NB4 (cell line): ENCODE data around the gene INTS11.

Experiments
- DNase-seq: peaks from one replicate; pipeline ENCODE4 v3.0.0; 2010; ENCODE audit warnings: low read depth
- H3K4me3 ChIP-seq: one replicate; pipeline ENCODE4 v1.5.1; 2011; ENCODE audit warnings: mild to moderate bottlenecking, low read depth, low read length, moderate library complexity
- CTCF ChIP-seq: IDR thresholded peaks from one replicate; pipeline ENCODE4 v1.5.1; 2012; ENCODE audit warnings: low read depth, low read length
- MYC ChIP-seq: IDR thresholded peaks from 2 replicates; pipeline ENCODE4 v1.6.1; 2011; ENCODE audit warnings: low read depth, low read length
- POLR2A ChIP-seq: IDR thresholded peaks from 2 replicates; pipeline ENCODE4 v1.6.1; 2011; ENCODE audit warnings: mild to moderate bottlenecking; ENCODE audit not compliant: insufficient read length; ENCODE audit errors: extremely low read depth
- TF ChIP-seq, protein P1 (sequence below): IDR thresholded peaks from 2 replicates; pipeline ENCODE4 v1.6.1; 2011; ENCODE audit warnings: low read depth, low read length

Gene INTS11

DNA sequence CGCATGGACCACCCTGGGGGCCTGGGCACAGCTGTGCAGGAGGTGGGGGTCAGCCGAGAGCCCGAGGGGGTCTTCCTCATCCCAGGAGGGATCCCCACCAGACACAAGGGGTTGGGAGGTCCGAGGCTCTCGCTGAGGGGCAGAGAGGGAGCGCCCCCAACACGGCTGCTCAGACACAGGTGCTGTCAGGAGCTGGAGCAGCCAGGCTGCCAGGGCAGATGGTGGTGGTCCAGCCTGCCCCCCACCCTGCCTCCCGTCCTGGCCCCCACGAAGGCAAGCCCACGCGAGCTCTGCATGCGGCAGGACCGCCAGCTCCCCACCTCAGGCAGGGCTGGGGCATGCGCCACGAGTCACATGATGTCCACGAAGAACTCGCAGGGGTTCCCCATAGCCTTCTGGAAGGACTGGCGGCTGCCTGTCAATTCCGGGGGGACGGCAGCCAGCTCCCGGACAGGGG is 11.4 kb upstream of the INTS11 start:
- TF ChIP-seq, protein P1, sequence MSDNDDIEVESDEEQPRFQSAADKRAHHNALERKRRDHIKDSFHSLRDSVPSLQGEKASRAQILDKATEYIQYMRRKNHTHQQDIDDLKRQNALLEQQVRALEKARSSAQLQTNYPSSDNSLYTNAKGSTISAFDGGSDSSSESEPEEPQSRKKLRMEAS: no peak
- no peak for DNase-seq
- no peak overlapping the region for H3K4me3 ChIP-seq

DNA sequence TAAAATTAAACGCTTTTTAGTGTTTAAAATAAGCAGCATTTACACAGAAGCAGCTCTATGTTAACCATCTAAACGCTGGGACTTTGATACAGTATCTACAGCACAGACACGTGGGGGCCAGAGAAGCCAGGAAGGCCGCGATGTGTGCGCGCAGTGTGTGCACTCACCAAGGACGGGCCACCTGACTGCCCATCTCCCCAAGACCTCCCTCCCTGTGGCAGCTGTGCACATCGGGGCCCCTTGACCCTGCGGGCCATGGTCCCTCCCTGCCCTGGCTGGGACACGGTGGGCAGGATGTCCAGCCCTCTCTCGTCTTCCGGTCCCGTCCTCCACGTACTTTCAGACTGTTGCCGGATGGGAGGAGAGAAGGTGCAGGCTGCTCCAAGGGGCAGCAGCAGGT is 10.8 kb upstream of the INTS11 start:
- TF ChIP-seq, protein P1: no peak
- no peak for TF ChIP-seq MYC
- TF ChIP-seq POLR2A: no peak
- TF ChIP-seq CTCF: no peak
- no peak for DNase-seq
- H3K4me3 ChIP-seq: no peak overlapping the region

GRCh38 chr1:1334835-1335234 is 10.4 kb upstream of the INTS11 start:
- peak; percentile 39 for DNase-seq
- TF ChIP-seq MYC (no peak), CTCF (no peak), POLR2A (no peak)
- TF ChIP-seq, protein P1: peak; percentile 86
- H3K4me3 ChIP-seq: no peak overlapping the region

DNA sequence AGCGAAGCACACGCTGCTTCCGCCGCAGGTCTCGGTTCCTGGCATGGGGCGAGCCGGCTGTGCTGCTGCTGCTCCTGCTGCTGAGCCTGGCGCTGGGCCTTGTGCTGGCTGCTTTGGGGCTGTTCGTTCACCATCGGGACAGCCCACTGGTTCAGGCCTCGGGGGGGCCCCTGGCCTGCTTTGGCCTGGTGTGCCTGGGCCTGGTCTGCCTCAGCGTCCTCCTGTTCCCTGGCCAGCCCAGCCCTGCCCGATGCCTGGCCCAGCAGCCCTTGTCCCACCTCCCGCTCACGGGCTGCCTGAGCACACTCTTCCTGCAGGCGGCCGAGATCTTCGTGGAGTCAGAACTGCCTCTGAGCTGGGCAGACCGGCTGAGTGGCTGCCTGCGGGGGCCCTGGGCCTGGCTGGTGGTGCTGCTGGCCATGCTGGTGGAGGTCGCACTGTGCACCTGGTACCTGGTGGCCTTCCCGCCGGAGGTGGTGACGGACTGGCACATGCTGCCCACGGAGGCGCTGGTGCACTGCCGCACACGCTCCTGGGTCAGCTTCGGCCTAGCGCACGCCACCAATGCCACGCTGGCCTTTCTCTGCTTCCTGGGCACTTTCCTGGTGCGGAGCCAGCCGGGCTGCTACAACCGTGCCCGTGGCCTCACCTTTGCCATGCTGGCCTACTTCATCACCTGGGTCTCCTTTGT is 9.2 kb upstream of the INTS11 start:
- no peak for DNase-seq
- TF ChIP-seq, protein P1: no peak
- TF ChIP-seq CTCF: no peak
- no peak for TF ChIP-seq POLR2A
- TF ChIP-seq MYC: no peak
- no peak overlapping the region for H3K4me3 ChIP-seq

DNA sequence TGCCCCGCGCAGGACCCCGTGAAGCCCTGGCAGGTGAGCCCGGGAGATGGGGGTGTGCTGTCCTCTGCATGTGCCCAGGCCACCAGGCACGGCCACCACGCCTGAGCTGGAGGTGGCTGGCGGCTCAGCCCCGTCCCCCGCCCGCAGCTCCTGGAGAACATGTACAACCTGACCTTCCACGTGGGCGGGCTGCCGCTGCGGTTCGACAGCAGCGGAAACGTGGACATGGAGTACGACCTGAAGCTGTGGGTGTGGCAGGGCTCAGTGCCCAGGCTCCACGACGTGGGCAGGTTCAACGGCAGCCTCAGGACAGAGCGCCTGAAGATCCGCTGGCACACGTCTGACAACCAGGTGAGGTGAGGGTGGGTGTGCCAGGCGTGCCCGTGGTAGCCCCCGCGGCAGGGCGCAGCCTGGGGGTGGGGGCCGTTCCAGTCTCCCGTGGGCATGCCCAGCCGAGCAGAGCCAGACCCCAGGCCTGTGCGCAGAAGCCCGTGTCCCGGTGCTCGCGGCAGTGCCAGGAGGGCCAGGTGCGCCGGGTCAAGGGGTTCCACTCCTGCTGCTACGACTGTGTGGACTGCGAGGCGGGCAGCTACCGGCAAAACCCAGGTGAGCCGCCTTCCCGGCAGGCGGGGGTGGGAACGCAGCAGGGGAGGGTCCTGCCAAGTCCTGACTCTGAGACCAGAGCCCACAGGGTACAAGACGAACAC is 8.5 kb upstream of the INTS11 start:
- TF ChIP-seq MYC (no peak), POLR2A (no peak), CTCF (no peak)
- TF ChIP-seq, protein P1: no peak
- H3K4me3 ChIP-seq: no peak overlapping the region
- DNase-seq: no peak

- no peak overlapping the region for H3K4me3 ChIP-seq
- DNase-seq: no peak
- TF ChIP-seq, protein P1: no peak
- TF ChIP-seq POLR2A (no peak), CTCF (no peak), MYC (no peak)
Observed at GRCh38 chr1:1332031-1332755, 7.7 kb upstream of the INTS11 start.
